Keratinocyte (primary cell): ENCODE measurements around the gene KEL. TPM values are rescaled to one million over a fixed set of nuclear protein-coding genes. Genes with fewer than 3 reads are reported as not detected.

Source experiments
- DNase-seq: peaks from one replicate; pipeline ENCODE4 v3.0.0-alpha.2; 2011; ENCODE audit warnings: low read depth, missing footprints, low spot score
- FAIRE-seq: peaks from 2 replicates; lab custom pipeline; 2011; peaks lifted over from hg19 to GRCh38; lab: Jason Lieb, UNC
- H2AFZ ChIP-seq: 2 replicates; pipeline ENCODE4 v1.6.0; 2012; ENCODE audit warnings: low read length, control low read depth, inconsistent platforms; ENCODE audit not compliant: control insufficient read depth
- H3K27ac ChIP-seq: 2 replicates; pipeline ENCODE4 v1.5.1; 2011; ENCODE audit warnings: low read length; ENCODE audit not compliant: control insufficient read depth, insufficient read depth
- H3K27me3 ChIP-seq: 3 replicates; pipeline ENCODE4 v1.6.0; 2011; ENCODE audit warnings: low read length; ENCODE audit not compliant: control insufficient read depth, insufficient read depth; ENCODE audit errors: extremely low read depth
- H3K36me3 ChIP-seq, 2 experiments: 2 replicates in 1 of 2; 3 replicates in 1 of 2; pipeline ENCODE4 v1.5.1; 2011; ENCODE audit warnings: low read length in 2 of 2, mild to moderate bottlenecking in 1 of 2; ENCODE audit not compliant: control insufficient read depth in 2 of 2, insufficient read depth in 2 of 2; ENCODE audit errors: extremely low read depth in 1 of 2
- H3K4me1 ChIP-seq: 3 replicates; pipeline ENCODE4 v1.5.1; 2011; ENCODE audit warnings: low read length; ENCODE audit not compliant: control insufficient read depth, insufficient read depth; ENCODE audit errors: extremely low read depth
- H3K4me2 ChIP-seq: 3 replicates; pipeline ENCODE4 v1.6.0; 2011; ENCODE audit warnings: low read depth, low read length; ENCODE audit not compliant: control insufficient read depth, insufficient read depth; ENCODE audit errors: extremely low read depth
- H3K4me3 ChIP-seq, 3 experiments: fragments of 200-600 bp in 1 of 3; sonication (generic) in 1 of 3; 2 replicates in 2 of 3; 3 replicates in 1 of 3; pipeline ENCODE4 v1.5.1; 2011 to 2016; ENCODE audit warnings: low read length in 3 of 3, mild to moderate bottlenecking in 3 of 3, control low read depth in 2 of 3, inconsistent platforms in 1 of 3, low read depth in 1 of 3, mixed read lengths in 1 of 3, mixed run types in 1 of 3, moderate library complexity in 1 of 3; ENCODE audit not compliant: control insufficient read depth in 2 of 3, insufficient read depth in 2 of 3; ENCODE audit errors: extremely low read depth in 1 of 3
- H3K79me2 ChIP-seq: 2 replicates; pipeline ENCODE4 v1.6.0; 2012; ENCODE audit warnings: low read length; ENCODE audit not compliant: control insufficient read depth, insufficient read depth
- H3K9ac ChIP-seq: 3 replicates; pipeline ENCODE4 v1.6.0; 2011; ENCODE audit warnings: low read length; ENCODE audit not compliant: control insufficient read depth, insufficient read depth; ENCODE audit errors: extremely low read depth
- H3K9me1 ChIP-seq: 3 replicates; pipeline ENCODE4 v1.6.0; 2011; ENCODE audit warnings: low read length; ENCODE audit not compliant: control insufficient read depth, insufficient read depth; ENCODE audit errors: extremely low read depth
- H3K9me3 ChIP-seq: 2 replicates; pipeline ENCODE4 v1.5.1; 2012; ENCODE audit warnings: low read depth, low read length; ENCODE audit not compliant: control insufficient read depth
- H4K20me1 ChIP-seq: 3 replicates; pipeline ENCODE4 v1.6.0; 2011; ENCODE audit warnings: low read length; ENCODE audit not compliant: control insufficient read depth, insufficient read depth; ENCODE audit errors: extremely low read depth
- EZH2 ChIP-seq: IDR thresholded peaks from one replicate; pipeline ENCODE4 v1.6.1; 2012; ENCODE audit warnings: inconsistent platforms, mild to moderate bottlenecking, low read length, moderate library complexity
- dilution Hi-C: fragments of 300-500 bp; cut with MboI; formaldehyde crosslinking; loops from one replicate; pipeline ENCODE4 v1.7.0; 2020; ENCODE audit warnings: low sequenced_read_pairs; ENCODE audit not compliant: extremely low pct_ligation_motif_present
- polyA plus RNA-seq, 5 experiments: library from polyadenylated mRNA; depleted of rRNA in 3 of 5; stranded (reverse) in 3 of 5; stranded (forward) in 1 of 5; unstranded in 1 of 5; fragments of >200 nt; gene quantifications; 1 replicate in 1 of 5; 2 replicates in 3 of 5; 3 replicates in 1 of 5; pipeline versions ENCODE4 v1.2.1 to v1.2.3, GENCODE V29; 2011 to 2012; ENCODE audit warnings: missing spikeins in 2 of 5, low read depth in 1 of 5, low replicate concordance in 1 of 5
- TF ChIP-seq, protein P1 (sequence below), 3 experiments: IDR thresholded peaks in 1 of 3; conservative IDR thresholded peaks in 1 of 3; optimal IDR thresholded peaks in 1 of 3; 2 replicates in 2 of 3; 3 replicates in 1 of 3; pipeline versions ENCODE3 to v1.5.1; 2011; ENCODE audit warnings: low read length in 3 of 3, mild to moderate bottlenecking in 3 of 3, moderate library complexity in 2 of 3, control low read depth in 1 of 3, inconsistent platforms in 1 of 3; ENCODE audit not compliant: insufficient read depth in 2 of 3; ENCODE audit errors: extremely low read depth in 1 of 3

KEL gene
- polyA plus RNA-seq, 1 donor (not counting 4 experiments of a cell fraction or from before 2014, with no cell fraction given), result 0.09 TPM

DNA sequence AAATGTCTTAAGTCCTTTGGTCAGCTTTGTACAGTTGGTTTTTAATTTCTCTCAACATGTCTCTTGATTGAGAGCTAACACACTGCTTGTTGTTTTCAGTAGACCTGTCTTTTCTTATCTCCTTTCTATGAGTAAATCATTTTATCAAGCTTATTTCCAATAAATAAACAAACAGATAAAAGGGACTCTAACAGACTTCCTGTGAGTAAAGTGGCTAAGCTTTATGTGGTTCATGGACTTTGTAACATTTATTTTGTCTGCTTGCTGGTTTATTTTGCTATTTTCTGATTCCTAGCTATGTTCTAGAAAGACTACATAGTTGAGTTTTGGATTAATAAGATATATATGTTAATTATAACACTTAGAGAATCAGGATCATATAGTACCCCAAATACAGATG lies 37.6 kb upstream of the KEL start:
- Histone ChIP-seq H3K9me3 (no peaks in the 10 kb centered on the region), H3K27ac (no peak overlapping the region), H3K79me2 (no peaks in the 10 kb centered on the region), H3K36me3 (no peaks in the 10 kb centered on the region), H3K4me3 (no peak overlapping the region), H2AFZ (no peak overlapping the region), H4K20me1 (no peaks in the 10 kb centered on the region), H3K4me2 (no peak overlapping the region), H3K9ac (no peak overlapping the region), H3K4me1 (no peaks in the 10 kb centered on the region), H3K9me1 (no peaks in the 10 kb centered on the region), H3K27me3 (no peaks in the 10 kb centered on the region)
- FAIRE-seq, result no peak
- dilution Hi-C loops, result no loop called here
- no peak for TF ChIP-seq EZH2
- TF ChIP-seq, protein P1, sequence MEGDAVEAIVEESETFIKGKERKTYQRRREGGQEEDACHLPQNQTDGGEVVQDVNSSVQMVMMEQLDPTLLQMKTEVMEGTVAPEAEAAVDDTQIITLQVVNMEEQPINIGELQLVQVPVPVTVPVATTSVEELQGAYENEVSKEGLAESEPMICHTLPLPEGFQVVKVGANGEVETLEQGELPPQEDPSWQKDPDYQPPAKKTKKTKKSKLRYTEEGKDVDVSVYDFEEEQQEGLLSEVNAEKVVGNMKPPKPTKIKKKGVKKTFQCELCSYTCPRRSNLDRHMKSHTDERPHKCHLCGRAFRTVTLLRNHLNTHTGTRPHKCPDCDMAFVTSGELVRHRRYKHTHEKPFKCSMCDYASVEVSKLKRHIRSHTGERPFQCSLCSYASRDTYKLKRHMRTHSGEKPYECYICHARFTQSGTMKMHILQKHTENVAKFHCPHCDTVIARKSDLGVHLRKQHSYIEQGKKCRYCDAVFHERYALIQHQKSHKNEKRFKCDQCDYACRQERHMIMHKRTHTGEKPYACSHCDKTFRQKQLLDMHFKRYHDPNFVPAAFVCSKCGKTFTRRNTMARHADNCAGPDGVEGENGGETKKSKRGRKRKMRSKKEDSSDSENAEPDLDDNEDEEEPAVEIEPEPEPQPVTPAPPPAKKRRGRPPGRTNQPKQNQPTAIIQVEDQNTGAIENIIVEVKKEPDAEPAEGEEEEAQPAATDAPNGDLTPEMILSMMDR (optimal IDR thresholded peaks at IDR 0.05 in 1 of 3, IDR thresholded peaks at IDR 0.05 in 1 of 3, conservative IDR thresholded peaks at IDR 0.05 in 1 of 3; ENCODE audit: extremely low read depth in 1 of 3, insufficient read depth in 2 of 3, low read length in 3 of 3), result no peak
- DNase-seq, result no peak

DNA sequence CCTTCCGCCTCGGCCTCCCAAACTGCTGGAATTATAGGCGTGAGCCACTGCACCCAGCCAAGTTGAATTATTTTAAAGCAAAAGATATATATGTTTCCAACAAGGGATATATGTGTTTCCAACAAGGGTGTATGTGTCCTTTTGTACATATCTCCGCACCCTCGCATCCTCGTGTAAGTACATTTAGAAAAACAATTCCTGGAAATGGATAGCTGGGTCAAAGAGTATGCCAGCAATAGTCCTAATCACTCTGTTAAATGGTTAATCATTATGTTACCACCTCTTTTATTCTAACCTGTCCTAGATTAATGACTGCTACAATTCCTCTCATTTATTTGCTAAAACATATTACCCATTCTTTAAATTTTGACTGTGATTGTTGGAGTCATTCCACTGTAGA lies 36.8 kb upstream of the KEL start:
- no peak overlapping the region for H2AFZ ChIP-seq
- H3K4me2 ChIP-seq, result no peak overlapping the region
- H3K9ac ChIP-seq, result no peak overlapping the region
- DNase-seq, result no peak
- H3K36me3 ChIP-seq, result no peaks in the 10 kb centered on the region
- no peaks in the 10 kb centered on the region for H4K20me1 ChIP-seq
- no peak overlapping the region for H3K27ac ChIP-seq
- no peaks in the 10 kb centered on the region for H3K79me2 ChIP-seq
- dilution Hi-C loops, result no loop called here
- no peaks in the 10 kb centered on the region for H3K27me3 ChIP-seq
- no peak for TF ChIP-seq EZH2
- TF ChIP-seq, protein P1 (optimal IDR thresholded peaks at IDR 0.05 in 1 of 3, IDR thresholded peaks at IDR 0.05 in 1 of 3, conservative IDR thresholded peaks at IDR 0.05 in 1 of 3; ENCODE audit: extremely low read depth in 1 of 3, insufficient read depth in 2 of 3, low read length in 3 of 3), result no peak
- H3K9me3 ChIP-seq, result no peaks in the 10 kb centered on the region
- H3K4me1 ChIP-seq, result no peaks in the 10 kb centered on the region
- no peak for FAIRE-seq
- no peaks in the 10 kb centered on the region for H3K9me1 ChIP-seq
- H3K4me3 ChIP-seq, result no peak overlapping the region
